ENCODE data around the gene TRIO.

Gene TRIO

DNA sequence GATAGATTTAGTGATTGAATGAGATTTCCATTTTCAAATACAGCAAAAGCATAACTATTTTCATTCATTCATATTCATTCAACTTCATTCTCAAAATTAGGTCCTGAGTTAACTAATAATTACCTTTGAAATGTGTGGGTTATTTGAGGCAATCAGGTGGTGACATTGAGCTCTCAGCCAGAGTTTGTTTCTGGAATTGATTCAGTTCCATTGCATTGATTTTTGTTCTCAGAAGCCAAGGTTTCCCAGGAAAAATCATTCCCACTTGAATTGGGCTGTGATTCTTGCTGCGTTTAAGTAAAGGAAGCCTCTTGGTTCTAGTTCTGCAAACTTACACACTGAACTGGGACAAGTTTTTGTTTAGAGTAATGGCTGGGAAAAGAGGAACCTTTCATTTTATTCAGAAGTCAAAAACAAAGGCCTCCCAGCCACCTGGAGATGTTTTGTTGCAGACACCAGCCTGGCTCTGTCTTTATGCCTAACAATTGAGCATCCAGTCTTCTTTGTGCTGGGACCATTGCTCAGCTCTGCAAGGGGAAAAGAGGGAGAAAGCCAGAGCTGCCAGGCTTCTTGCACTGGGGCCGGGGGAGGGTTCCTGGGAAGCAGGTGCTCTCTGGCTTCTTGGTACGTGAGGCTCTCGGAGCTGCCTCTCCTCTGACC is 198.6 kb downstream of the TRIO start:
- DNase-seq, result no peak

DNA sequence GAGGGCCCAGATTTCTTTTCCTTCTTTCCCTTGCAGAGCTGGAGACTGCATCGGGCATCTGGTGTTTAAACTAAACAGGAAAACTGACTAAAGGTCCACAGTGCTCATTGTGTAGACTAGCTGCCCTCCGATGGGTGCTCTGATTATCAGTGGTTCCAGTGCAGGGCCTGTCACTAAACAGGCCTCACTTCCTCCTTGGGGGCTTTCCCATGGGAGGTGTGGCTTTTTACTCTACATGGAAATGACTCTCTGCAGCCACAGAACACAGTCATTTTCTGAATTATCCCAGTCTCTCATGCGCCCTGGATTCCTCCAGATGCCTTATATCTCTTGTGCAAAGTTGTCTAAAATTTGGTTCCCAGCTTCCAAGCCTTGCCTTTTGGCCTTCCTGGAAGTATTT is 199.2 kb downstream of the TRIO start:
- DNase-seq, result no peak

DNA sequence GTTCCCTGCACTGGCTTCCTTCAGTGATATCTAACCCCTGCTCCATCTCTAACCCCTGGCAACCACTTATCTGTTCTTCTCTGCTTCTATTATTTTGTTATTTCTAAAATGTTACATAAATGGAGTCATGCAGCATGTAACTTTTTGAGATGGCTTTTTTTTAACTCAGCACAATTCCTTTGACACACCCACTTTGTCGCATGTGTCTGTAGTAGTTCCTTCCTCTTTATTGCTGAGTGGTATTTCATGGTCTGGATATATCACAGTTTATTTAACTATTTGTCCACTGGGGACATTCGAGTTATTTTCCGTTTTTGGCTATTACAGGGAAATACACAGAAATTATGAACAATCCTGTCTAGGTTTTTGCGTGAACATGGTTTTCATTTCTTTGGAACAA is 200.2 kb downstream of the TRIO start:
- DNase-seq, result no peak

DNA sequence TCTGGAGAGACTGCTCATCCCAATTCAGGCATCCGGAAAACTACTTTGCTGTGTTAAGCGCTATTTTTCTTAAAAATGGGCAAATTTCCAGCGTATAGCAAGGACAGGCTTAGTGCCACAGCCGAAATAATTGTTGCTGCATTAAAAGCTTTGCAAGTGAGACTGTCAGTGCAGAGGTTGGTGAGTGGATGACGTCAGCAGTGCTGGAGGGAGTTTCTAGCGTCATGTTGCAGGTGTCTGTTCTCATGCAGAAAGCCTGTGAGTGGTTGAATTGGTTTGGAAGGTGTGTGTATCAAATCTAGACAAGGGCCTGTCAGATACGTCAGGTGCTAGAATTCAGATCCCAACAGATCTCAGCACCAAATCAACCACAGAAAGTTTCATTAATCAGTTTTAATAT is 204.4 kb downstream of the TRIO start:
- no peak for DNase-seq

DNA sequence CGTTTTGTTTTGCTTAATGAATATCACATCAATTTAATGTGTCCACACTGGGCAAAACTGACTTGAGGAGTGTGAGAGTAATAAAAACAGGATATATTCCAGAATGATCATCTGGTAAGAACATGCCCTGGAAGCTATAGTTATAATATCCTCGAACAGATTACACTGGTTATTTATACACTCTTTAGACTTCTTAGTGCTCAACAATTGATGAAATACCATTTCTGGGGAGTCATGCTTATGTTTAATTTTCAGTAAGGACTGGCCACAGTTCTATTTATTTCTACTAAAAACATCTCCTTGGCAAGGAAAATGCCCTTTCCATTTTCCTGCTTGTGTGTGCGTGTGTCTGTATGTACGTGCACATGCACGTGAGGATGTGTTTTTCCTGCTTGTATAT is 205.0 kb downstream of the TRIO start:
- no peak for DNase-seq

DNA sequence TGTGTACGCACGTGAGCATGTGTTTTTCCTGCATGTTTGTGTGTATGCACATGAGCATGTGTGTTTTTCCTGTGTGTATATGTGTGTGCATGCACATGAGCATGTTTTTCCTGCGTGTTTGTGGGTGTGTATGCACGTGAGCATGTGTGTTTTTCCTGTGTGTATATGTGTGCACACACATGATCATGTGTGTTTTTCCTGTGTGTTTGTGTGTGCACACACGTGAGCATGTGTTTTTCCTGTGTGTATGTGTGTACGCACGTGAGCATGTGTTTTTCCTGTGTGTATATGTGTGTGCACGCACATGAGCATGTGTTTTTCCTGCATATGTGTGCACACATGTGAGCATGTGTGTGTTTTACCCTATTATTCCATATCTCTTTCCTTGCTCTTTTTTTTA is 205.9 kb downstream of the TRIO start:
- DNase-seq, result no peak

DNA sequence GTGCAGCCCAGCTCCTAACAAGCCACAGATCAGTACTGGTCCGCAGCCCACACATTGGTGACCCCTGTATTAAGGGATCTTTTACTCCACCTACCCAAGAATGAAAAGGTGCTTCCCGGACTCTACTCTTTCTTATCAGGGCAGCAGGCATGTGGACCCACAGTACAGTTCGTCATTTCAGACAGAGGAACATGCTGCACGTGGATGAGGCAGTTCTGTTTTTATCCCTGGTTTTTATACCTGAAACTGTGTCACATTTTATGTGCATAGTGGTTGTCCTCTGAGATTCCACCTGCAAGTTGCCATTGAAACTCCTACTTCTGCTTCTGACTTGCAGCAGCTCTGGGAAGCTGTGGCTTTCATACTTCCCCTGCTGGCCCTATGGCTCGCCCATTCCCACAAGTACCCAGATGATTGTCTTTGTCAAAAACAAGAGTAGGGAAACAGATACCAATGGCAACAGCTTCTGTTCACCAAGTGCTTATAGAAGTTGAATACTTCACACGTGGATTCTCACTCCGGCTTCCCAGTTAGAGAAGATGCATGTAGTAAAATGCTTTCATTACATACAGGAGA is 208.0 kb downstream of the TRIO start:
- DNase-seq, result no peak

DNA sequence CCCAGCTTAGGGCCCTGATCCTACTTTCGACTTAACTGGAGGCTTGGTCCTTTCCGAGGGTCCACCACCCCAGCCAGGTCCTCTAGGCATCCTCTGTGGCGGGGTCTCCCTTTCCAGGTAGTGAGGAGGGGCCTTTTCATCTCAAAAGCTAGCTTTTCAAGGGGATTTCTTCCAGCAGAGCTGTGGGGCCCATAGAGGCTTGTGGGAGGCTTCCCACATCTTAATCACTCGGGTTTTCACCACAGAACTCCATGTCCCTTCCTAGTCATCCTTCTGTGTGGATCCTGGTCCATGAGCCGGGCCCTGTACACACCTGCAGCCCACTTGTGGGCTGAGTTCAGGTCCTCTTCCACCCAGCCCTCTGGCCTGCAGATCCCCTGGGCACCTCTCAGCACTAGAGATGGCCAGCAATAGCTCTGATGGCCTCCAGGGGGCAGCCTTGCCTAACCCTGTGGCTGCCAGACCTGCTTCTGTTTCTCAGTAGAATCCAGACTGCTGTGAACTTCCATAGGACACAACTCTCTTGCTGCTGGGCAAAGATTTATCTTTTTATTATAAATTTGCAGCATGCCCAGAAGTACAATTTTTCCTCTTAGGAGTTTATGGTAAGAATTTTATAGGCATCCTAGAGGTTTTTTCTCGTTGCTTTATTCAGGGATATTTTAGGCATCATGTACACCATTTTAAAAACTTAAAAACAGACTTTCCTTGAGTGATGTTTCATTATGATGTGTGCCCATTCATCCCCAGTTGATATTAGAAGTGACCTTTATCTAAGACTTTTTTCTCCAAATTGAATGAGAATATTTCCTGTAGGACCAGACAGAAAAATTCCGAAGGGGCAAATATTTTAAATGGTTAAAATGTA is 208.9 kb downstream of the TRIO start:
- DNase-seq, result peak; percentile 56

DNA sequence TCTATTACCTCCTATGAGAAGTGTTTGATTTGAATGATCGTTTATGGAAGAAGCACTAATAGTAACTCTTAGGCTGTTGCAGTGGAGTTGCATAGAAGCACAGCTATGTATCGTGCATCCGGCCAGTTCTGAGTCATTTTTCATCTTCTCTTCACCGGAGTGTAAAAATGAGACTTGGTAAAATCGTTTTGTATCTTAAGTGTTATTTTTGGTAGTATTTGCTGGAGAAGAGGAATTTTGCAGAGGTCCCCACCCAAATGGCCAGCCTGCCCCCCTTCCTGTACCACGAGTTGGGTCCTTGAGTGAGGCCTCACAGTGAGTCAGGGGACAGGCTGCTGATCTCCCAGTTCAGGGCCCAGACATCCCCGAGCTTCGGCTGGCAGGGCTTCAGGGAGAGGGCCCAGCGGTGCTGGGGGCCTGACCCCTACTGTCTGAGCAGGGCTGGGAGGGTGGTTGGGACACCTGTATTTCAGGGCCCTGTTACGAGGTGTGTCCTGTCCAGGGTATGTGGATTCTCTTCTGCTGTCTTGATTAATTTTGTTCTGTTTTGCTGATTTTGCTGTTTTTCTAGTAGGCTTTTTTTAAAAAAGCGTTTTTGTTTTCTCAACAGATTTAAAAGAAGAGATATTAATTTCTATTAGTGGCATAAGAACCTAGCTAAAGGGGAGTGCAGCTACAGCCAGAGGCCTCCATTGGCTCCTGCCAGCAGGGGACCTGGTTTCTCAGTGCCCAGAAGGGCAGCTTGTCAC is 210.8 kb downstream of the TRIO start:
- no peak for DNase-seq

DNA sequence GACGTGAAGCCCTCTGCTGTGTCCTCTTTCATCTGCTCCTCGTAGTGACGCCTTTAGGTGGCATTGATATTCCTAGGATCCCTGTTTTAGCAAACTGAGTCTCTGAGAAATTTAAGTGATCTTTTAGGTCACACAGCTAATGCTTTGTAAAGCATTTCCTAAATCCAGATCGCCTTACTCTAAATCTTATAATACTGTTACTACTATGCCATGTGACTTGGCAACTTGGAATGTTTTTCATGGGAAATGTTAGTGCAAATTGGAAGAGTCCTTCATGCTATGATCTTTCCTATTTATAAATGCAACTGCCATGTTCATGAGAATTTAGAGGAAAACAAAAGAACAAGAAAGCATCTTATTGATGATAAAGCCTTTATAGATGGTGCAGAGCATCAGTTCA is 212.2 kb downstream of the TRIO start:
- no peak for DNase-seq

DNA sequence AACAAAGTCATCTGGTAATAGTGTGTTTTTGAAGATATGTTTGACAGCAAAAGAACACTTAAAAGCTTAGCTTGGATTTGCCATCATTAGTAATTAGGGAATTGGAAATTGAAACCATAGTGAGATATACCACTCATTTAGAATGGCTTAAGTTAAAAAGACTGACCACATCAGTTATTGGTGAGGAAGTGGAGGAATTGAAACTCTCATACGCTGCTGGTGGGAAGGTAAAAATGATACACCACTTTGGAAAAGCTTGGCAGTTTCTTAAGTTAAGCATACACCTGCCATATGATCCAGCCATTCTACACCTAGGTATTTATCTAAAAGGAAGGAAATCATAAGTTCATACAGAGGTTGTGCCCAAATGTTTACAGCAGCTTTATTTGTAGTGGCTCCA is 213.2 kb downstream of the TRIO start:
- DNase-seq, result no peak

DNA sequence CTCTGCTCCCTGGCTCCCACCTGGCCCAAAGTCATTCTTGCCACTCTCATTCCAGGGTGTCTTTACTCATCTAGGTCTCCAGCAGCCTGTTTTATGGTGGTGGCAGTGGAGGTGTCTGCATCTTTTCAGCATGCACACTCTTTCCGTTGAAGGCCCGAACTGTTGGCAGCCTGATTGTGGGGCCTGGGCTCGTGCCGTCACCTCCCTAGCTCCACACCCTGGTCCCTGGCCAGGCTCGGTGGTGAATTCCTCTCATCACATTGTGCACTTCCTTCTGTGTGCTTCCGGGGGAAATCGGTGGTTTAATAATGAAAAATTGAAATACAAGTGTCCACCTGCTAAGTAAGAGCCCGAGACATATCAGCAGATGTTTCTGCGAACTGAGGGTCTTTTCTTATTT is 214.3 kb downstream of the TRIO start:
- DNase-seq, result no peak

DNA sequence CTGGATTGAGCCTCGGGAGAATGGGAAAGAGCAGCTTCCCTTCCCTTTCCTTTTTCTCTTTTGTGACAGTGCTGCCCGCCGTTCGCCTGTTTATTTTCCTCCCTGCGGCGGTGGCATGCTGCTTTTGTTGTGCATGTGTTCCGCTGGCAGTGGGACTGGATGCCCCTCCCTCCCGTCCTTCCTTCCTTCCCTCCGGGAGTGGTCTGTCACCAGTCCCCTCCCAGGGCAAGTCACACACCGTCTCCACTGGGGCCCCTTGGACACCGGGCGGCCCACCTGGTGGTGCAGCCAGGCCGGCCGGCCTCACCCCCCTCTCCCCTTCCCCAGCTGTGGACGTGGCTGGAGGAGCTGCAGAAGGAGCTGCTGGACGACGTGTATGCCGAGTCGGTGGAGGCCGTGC is 214.7 kb downstream of the TRIO start:
- DNase-seq, result no peak

DNA sequence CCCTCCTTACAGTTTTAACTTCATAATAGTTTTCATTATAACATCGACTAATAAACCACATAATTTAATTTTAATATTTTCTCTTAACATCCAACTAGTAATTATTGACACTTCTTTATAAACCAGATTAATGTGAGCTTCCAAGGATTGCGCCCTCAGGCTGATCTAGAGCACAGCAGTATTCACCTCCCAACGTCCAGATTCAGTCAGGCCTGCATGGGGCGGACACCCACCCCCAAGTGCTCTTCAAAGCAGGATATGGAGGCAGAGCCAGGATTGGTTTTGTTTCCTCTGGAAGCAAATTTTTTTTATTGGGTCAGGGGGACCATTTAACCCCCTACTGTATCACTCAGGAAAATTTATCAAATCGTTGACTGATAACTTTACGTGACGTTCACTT is 215.4 kb downstream of the TRIO start:
- DNase-seq, result no peak

DNA sequence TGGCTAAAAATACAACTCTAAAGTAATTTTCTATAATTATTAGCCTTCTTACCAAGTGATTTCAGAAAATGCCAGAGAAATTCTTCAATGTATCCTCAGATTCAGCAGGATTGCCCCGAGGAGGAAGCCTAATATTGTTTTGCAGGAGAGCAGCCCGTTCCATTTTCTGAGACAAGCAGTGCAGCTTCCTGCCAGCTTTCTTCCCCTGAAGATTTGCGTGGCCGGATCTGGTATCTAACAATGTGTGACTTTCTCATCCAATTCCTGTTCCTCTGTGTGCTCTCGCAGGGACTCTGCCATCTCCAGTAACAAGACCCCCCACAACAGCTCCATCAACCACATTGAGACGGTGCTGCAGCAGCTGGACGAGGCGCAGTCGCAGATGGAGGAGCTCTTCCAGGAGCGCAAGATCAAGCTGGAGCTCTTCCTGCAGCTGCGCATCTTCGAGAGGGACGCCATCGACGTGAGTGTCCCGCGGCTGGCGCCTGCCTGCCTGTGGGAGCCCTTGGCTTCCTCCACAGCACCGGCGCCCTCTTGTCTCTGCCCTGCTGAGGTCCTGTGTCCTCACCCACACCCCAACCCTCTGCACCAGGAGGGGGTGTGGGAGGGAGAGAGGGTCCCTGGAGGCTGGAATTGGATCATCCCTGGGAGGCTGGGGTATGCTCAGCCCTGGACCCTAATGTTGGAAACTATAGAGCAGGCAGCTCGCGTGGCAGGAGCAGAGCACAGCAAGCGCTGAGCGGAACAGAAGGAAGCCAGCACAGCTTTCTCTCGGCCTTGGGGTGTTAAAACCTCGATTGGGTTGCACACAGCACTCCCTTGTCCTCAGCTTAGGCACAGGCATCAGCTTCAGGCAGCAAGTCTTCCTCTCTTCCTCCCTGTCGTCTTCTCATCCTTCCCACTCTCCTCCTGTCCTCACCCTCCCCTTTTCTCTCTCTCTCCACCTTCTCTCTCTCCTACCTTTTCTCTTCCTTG is 216.2 kb downstream of the TRIO start:
- DNase-seq, result no peak

DNA sequence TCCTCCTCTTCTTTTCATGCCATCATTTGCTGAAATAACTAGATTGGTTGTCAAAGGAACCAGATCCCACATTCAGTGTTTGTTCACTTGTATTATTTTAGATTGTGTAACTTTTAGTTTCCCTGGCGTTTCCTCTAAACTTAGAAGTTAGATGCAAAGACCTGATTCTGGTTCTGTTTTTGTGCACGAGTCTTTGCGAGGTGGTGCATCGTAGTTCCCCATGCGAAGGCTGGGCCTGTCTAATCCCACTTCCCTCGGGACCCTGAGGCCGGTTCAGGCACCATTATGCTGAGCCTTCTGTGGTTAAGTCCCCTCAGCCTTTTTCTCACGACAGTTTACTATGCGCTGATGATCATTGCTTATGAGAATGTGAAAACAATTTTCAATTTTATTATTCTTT is 219.3 kb downstream of the TRIO start:
- no peak for DNase-seq

DNA sequence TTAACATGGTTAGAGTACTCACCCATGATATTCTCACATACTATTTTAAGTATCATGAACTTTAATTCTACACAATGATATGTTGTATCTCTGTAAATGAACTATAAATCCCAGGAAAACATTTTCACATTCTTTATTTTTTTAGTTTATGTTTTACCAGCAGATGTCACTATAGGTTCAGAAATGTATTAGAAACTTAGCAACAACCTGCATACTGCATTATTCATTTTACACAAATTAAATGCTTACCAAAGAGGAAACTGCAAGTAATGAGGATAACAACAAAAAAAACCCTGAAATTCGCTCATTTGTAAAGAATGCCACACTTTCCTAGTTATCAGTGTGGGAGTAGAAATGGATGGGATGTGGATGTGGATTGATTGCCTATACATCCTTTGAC is 221.0 kb downstream of the TRIO start:
- DNase-seq, result peak; percentile 27

DNA sequence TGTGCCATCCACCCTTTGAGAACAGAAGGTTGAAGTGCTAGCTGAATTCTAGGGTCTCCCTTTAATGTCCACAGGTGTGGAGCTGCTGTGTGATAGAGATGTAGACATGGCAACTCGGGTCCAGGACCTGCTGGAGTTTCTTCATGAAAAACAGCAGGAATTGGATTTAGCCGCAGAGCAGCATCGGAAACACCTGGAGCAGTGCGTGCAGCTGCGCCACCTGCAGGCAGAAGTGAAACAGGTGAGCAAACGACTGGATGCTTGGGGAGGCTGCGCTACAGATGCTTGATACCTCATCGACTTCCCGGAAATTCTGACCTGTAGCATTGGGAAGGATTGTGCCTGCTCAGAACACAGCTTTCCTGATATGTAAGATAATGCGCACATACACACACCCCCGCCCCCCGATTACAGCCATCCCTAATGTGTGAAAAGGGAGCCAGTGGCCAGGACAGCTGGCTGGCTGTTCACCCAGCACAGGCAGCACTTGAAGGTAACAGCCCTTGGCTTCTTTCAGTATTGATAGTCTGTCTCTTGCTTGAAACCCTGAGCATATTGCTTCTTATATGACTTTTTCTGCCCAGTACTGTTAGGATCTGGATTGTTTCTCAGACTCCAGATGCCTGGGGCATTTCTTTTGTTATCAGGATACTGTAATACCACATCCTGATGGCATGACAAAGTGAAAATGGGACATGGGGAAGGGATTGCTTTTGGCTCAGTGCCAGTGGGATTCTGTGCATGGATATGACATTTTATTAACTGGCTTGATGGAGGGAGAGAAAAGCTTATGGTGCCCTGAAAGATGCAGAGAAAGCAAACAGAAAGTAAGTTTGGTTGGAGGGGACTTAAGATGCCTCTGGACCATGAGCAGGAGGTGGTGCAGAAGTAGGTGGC is 221.7 kb downstream of the TRIO start:
- no peak for DNase-seq

DNA sequence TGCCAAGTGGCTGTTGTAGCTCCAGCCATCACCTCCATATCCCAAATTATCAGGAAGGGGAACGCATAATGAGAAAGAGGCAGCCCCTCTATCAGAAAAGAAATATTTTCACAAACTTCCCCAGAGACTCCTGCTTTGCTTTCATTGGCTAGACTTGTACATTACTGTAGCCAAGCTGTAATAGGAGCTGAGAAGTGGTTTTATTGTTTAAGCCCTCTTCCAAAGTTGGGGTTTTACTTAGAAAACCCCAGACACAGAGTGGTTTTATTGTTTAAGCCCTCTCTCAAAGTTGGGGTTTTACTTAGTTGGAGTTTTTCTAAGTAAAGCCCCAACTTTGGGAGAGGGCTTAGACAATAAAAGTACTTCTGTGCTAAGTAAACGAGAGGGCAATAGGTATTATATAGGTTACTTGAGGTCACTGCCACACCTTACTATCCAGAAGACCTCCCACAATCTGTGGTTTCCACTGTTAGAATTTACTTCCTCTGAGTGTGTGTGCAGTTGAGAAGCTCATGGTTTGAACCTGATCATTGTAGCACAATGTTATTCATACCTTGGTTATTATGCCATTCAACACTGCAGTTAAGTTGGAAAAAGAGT is 222.8 kb downstream of the TRIO start:
- peak; percentile 31 for DNase-seq

DNA sequence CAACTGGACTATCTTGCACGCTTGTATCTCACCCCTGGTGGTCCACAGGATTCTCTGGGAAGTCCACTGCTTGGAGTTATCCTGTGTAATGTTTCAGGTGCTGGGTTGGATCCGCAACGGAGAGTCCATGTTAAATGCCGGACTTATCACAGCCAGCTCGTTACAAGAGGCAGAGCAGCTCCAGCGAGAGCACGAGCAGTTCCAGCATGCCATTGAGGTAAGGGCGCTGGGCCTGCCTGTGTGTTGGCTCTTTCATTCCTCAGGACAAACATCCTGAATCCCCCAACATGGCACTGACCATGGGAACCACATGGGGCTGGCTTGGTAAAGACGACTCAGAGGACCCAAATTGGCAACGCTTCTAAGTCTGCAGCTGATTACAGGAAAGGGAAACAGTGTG is 223.6 kb downstream of the TRIO start:
- no peak for DNase-seq

DNA sequence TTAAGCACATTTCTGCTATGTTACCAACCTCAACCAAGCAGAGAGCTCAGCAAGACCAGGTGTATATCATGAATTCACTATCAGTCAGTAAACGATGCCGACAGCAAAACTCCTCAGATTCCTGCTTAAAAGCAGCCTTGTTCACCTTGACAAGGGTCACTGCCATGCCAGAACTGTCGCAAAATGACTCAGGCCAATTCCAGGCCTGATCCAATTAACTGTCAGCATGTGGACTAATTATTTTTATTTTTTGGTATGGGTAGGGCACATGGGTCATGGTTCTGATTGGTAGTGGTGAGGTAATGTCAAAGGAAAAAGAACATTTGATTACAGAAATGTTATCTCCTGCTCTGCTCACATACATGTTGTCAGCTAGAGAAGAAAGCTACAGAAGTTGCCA is 224.2 kb downstream of the TRIO start:
- no peak for DNase-seq
